PFSK-1 (cell line): ENCODE results near the gene KDM4B.
A peak's percentile ranks its signal among the peaks of the same experiment; 100 is the strongest.

Source experiments
- FOXP2 ChIP-seq: optimal IDR thresholded peaks from 2 replicates; pipeline ENCODE3; 2011; ENCODE audit warnings: borderline replicate concordance, control low read depth, inconsistent platforms; ENCODE audit not compliant: insufficient read depth; ENCODE audit errors: extremely low read length, extremely low read depth
- POLR2AphosphoS5 ChIP-seq: IDR thresholded peaks from 2 replicates; pipeline ENCODE4 v1.6.1; 2012; ENCODE audit warnings: low read depth, mild to moderate bottlenecking, control low read depth, low read length, moderate library complexity
- SIN3A ChIP-seq: IDR thresholded peaks from 2 replicates; pipeline ENCODE4 v1.6.1; 2012; ENCODE audit warnings: mild to moderate bottlenecking, low read length, moderate library complexity, borderline replicate concordance; ENCODE audit not compliant: insufficient read depth
- TAF1 ChIP-seq: IDR thresholded peaks from 2 replicates; pipeline ENCODE4 v1.6.1; 2012; ENCODE audit warnings: low read length, control low read depth, borderline replicate concordance; ENCODE audit not compliant: insufficient read depth
- TF ChIP-seq, protein P1 (sequence below), 2 experiments: IDR thresholded peaks; 2 replicates each; pipeline versions ENCODE4 v1.6.1 to v1.8.0; 2011 to 2012; ENCODE audit warnings: low read depth in 2 of 2, low read length in 2 of 2, control low read depth in 1 of 2, inconsistent platforms in 1 of 2, mild to moderate bottlenecking in 1 of 2, moderate library complexity in 1 of 2; ENCODE audit not compliant: insufficient read depth in 1 of 2

Gene KDM4B

DNA sequence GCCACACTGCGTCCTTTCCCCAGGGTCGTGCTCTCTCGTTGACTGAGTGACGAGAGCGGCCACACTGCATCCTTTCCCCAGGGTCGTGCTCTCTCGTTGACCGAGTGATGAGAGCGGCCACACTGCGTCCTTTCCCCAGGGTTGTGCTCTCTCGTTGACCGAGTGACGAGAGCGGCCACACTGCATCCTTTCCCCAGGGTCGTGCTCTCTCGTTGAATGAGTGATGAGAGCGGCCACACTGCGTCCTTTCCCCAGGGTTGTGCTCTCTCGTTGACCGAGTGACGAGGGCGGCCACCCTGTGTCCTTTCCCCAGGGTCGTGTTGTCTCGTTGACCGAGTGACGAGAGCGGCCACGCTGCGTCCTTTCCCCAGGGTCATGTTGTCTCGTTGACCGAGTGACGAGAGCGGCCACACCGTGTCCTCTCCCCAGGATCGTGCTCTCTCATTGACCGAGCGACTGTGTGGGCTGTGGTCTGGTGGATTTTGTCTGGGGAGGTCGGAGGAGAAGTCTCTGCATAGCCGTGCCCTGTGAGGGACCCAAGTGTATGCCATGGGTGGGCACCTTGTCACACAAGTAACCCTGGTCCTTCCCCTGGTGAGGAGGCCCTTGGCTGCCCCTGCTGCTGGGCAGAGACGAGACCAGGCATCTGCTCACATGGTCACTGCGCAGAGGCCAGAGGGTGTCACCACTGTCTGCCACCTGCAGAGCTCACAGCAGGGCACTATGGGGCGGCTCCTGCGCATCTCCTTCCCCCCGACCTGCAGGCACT lies 107.7 kb downstream of the KDM4B start:
- TF ChIP-seq, protein P1, sequence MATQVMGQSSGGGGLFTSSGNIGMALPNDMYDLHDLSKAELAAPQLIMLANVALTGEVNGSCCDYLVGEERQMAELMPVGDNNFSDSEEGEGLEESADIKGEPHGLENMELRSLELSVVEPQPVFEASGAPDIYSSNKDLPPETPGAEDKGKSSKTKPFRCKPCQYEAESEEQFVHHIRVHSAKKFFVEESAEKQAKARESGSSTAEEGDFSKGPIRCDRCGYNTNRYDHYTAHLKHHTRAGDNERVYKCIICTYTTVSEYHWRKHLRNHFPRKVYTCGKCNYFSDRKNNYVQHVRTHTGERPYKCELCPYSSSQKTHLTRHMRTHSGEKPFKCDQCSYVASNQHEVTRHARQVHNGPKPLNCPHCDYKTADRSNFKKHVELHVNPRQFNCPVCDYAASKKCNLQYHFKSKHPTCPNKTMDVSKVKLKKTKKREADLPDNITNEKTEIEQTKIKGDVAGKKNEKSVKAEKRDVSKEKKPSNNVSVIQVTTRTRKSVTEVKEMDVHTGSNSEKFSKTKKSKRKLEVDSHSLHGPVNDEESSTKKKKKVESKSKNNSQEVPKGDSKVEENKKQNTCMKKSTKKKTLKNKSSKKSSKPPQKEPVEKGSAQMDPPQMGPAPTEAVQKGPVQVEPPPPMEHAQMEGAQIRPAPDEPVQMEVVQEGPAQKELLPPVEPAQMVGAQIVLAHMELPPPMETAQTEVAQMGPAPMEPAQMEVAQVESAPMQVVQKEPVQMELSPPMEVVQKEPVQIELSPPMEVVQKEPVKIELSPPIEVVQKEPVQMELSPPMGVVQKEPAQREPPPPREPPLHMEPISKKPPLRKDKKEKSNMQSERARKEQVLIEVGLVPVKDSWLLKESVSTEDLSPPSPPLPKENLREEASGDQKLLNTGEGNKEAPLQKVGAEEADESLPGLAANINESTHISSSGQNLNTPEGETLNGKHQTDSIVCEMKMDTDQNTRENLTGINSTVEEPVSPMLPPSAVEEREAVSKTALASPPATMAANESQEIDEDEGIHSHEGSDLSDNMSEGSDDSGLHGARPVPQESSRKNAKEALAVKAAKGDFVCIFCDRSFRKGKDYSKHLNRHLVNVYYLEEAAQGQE (IDR thresholded peaks at IDR 0.05; ENCODE audit: insufficient read depth in 1 of 2, low read depth in 2 of 2, low read length in 2 of 2) = no peak
- TF ChIP-seq POLR2AphosphoS5 (no peak), TAF1 (no peak), FOXP2 (no peak), SIN3A (no peak)

DNA sequence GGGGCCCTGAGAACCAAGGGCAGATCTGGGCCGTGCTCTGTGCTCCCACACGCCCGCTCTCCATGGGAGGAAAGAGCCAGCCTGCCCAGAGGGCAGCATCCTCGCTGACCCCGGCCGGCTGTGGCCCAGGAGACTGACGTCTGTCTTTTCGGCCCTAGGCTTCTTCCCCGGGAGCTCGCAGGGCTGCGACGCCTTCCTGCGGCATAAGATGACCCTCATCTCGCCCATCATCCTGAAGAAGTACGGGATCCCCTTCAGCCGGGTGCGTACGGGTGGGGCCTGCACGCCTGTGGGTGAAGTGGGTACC lies 108.2 kb downstream of the KDM4B start:
- no peak for TF ChIP-seq SIN3A
- no peak for TF ChIP-seq TAF1
- TF ChIP-seq POLR2AphosphoS5 = no peak
- TF ChIP-seq FOXP2 = no peak
- TF ChIP-seq, protein P1 (IDR thresholded peaks at IDR 0.05; ENCODE audit: insufficient read depth in 1 of 2, low read depth in 2 of 2, low read length in 2 of 2) = no peak

DNA sequence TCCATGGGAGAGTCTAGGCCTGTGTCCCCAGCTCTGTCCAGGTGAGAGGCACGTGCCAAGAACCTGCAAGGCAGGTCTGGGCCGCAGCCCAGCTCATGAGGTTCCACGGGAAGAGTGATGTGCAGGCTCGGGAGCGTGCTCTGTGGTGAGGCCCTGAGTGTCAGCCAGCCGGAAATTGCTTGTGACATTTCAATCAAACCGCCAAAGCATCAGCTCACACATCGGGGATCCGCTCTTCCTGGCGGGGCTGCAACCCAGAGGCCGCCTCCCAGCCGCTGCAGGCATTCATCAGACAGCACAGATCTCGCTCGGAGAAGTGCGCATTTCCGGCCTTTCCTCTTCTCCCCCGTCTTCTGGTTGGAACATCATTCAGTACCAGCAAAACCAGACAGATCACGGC lies 109.3 kb downstream of the KDM4B start:
- TF ChIP-seq, protein P1 (IDR thresholded peaks at IDR 0.05; ENCODE audit: insufficient read depth in 1 of 2, low read depth in 2 of 2, low read length in 2 of 2) = no peak
- TF ChIP-seq FOXP2 (peak; percentile 25), SIN3A (no peak), POLR2AphosphoS5 (no peak), TAF1 (no peak)

DNA sequence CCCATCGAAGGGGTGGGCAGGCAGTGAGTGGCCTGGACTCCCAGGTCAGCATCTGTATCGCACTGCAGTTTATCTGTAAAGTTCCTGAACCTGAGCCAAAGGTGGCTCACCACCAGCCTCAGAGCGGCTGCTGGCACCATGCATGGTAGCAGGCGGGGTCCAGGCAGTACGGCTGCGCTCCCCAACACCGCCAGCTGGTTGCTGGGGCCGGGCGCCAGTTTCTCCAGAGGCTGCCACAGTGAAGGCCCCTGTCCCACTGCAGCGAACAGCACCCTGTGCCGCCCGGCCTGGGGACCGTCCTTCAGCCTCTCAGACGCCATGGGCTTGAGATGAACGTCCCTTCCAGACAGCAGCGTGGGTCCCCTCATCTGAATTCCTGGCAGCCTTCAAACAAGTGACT lies 109.8 kb downstream of the KDM4B start:
- TF ChIP-seq FOXP2 (no peak), TAF1 (no peak), SIN3A (no peak), POLR2AphosphoS5 (no peak)
- TF ChIP-seq, protein P1 (IDR thresholded peaks at IDR 0.05; ENCODE audit: insufficient read depth in 1 of 2, low read depth in 2 of 2, low read length in 2 of 2) = no peak
